H1 (cell line): Measurements from ENCODE around the gene PPP1R12C. TPM values are rescaled to one million over a fixed set of nuclear protein-coding genes. Genes with fewer than 3 reads are reported as not detected.
A peak's percentile ranks its signal among the peaks of the same experiment; 100 is the strongest.

Experiments
- CTCF ChIA-PET: fragments of 300-600 bp; sonication (Branson Sonifier 250); formaldehyde crosslinking; loops from one replicate; lab custom pipeline; 2021; ENCODE audit not compliant: partially characterized antibody; lab: Charles Lee
- POLR2A ChIA-PET: fragments of 300-600 bp; sonication (Branson Sonifier 250); formaldehyde crosslinking; loops from one replicate; lab custom pipeline; 2021; ENCODE audit warnings: inconsistent platforms; ENCODE audit not compliant: partially characterized antibody; lab: Charles Lee
- DNase-seq, 2 experiments: peaks; one replicate each; pipeline versions ENCODE4 v3.0.0 to v3.0.0-alpha.2; 2010 to 2022; ENCODE audit warnings: low spot score in 2 of 2, low read depth in 1 of 2, mixed read lengths in 1 of 2
- FAIRE-seq: peaks from 2 replicates; lab custom pipeline; 2011; peaks lifted over from hg19 to GRCh38; lab: Jason Lieb, UNC
- H2AFZ ChIP-seq: 2 replicates; pipeline ENCODE4 v1.8.1; 2012; ENCODE audit warnings: low read length, inconsistent platforms
- H2AK5ac ChIP-seq: 2 replicates; pipeline ENCODE4 v1.6.1; 2013; ENCODE audit warnings: low read depth, low read length
- H2BK120ac ChIP-seq: replicated peaks from 2 replicates; pipeline ENCODE3; 2013; ENCODE audit warnings: low read depth, low read length, inconsistent platforms
- H2BK12ac ChIP-seq: 2 replicates; pipeline ENCODE4 v1.6.1; 2013; ENCODE audit warnings: low read depth, low read length
- H2BK15ac ChIP-seq: 2 replicates; pipeline ENCODE4 v1.6.1; 2013; ENCODE audit warnings: low read length
- H2BK20ac ChIP-seq: 2 replicates; pipeline ENCODE4 v1.6.1; 2013; ENCODE audit warnings: low read length
- H2BK5ac ChIP-seq: 2 replicates; pipeline ENCODE4 v1.6.1; 2013; ENCODE audit warnings: low read depth, low read length
- H3K14ac ChIP-seq: 2 replicates; pipeline ENCODE4 v1.6.1; 2013; ENCODE audit warnings: inconsistent platforms; ENCODE audit not compliant: insufficient read length
- H3K18ac ChIP-seq: 2 replicates; pipeline ENCODE4 v1.6.1; 2013; ENCODE audit warnings: low read length; ENCODE audit errors: extremely low read depth
- H3K23ac ChIP-seq: 2 replicates; pipeline ENCODE4 v1.6.1; 2013; ENCODE audit warnings: inconsistent platforms; ENCODE audit not compliant: insufficient read length
- H3K23me2 ChIP-seq: 2 replicates; pipeline ENCODE4 v1.6.1; 2013; ENCODE audit warnings: low read depth, low read length
- H3K27ac ChIP-seq: 2 replicates; pipeline ENCODE4 v1.6.1; 2011; ENCODE audit warnings: low read depth, low read length, inconsistent platforms
- H3K27me3 ChIP-seq, 4 experiments: replicated peaks in 1 of 4; 1 replicate in 1 of 4; 2 replicates in 3 of 4; pipeline versions ENCODE4 v1.6.1 to v1.8.1; 2011 to 2013; ENCODE audit warnings: low read length in 3 of 4, mild to moderate bottlenecking in 3 of 4, inconsistent platforms in 2 of 4, mixed read lengths in 2 of 4, moderate library complexity in 1 of 4; ENCODE audit not compliant: control insufficient read depth in 3 of 4, insufficient read depth in 3 of 4; ENCODE audit errors: extremely low read depth in 1 of 4
- H3K36me3 ChIP-seq, 4 experiments: 2 replicates each; pipeline versions ENCODE4 v1.6.1 to v1.8.1; 2011 to 2013; ENCODE audit warnings: mild to moderate bottlenecking in 4 of 4, low read length in 3 of 4, moderate library complexity in 2 of 4, control low read depth in 1 of 4, inconsistent platforms in 1 of 4; ENCODE audit not compliant: insufficient read depth in 4 of 4, control insufficient read depth in 2 of 4
- H3K4ac ChIP-seq: replicated peaks from 2 replicates; pipeline ENCODE3; 2013; ENCODE audit warnings: low read length, low read depth, mixed read lengths, inconsistent platforms; ENCODE audit not compliant: insufficient read length
- H3K4me1 ChIP-seq, 4 experiments: replicated peaks in 1 of 4; 1 replicate in 1 of 4; 2 replicates in 3 of 4; pipeline versions ENCODE4 v1.6.1 to v1.8.1; 2011 to 2013; ENCODE audit warnings: low read length in 3 of 4, inconsistent platforms in 2 of 4, mixed read lengths in 1 of 4; ENCODE audit not compliant: insufficient read depth in 4 of 4, control insufficient read depth in 3 of 4
- H3K4me2 ChIP-seq, 2 experiments: 2 replicates each; pipeline versions ENCODE4 v1.6.1 to v1.8.1; 2011 to 2013; ENCODE audit warnings: low read depth in 2 of 2, low read length in 2 of 2, control low read depth in 1 of 2, inconsistent platforms in 1 of 2, mild to moderate bottlenecking in 1 of 2; ENCODE audit not compliant: insufficient read depth in 1 of 2
- H3K4me3 ChIP-seq, 4 experiments: fragments of 200-600, 300-600 bp in 1 of 4; sonication (generic), shearing (Covaris generic), sonication (Bioruptor Twin) in 1 of 4; 2 replicates each; pipeline versions ENCODE4 v1.5.1 to v1.8.1; 2011 to 2016; ENCODE audit warnings: low read length in 4 of 4, low read depth in 3 of 4, control low read depth in 2 of 4, inconsistent platforms in 2 of 4, mild to moderate bottlenecking in 2 of 4, mixed read lengths in 1 of 4, moderate library complexity in 1 of 4; ENCODE audit not compliant: insufficient read depth in 2 of 4; ENCODE audit errors: extremely low read depth in 1 of 4
- H3K56ac ChIP-seq: replicated peaks from 2 replicates; pipeline ENCODE3; 2013; ENCODE audit warnings: low read depth, mild to moderate bottlenecking, mixed read lengths, low read length, inconsistent platforms; ENCODE audit not compliant: insufficient read length
- H3K79me1 ChIP-seq: 2 replicates; pipeline ENCODE4 v1.6.1; 2013; ENCODE audit warnings: low read depth, low read length, control low read depth
- H3K79me2 ChIP-seq, 2 experiments: 2 replicates each; pipeline versions ENCODE4 v1.6.1 to v1.8.1; 2012 to 2013; ENCODE audit warnings: low read length in 2 of 2, mild to moderate bottlenecking in 2 of 2, inconsistent platforms in 1 of 2; ENCODE audit not compliant: insufficient read depth in 2 of 2, control insufficient read depth in 1 of 2
- H3K9ac ChIP-seq, 4 experiments: replicated peaks in 1 of 4; 1 replicate in 1 of 4; 2 replicates in 3 of 4; pipeline versions ENCODE4 v1.6.1 to v1.8.1; 2011 to 2013; ENCODE audit warnings: low read depth in 3 of 4, low read length in 3 of 4, control low read depth in 2 of 4, mild to moderate bottlenecking in 2 of 4, moderate library complexity in 2 of 4, inconsistent platforms in 1 of 4; ENCODE audit errors: extremely low read depth in 1 of 4
- H3K9me3 ChIP-seq, 2 experiments: 2 replicates each; pipeline versions ENCODE4 v1.6.1 to v1.8.1; 2012 to 2013; ENCODE audit warnings: mild to moderate bottlenecking in 2 of 2, moderate library complexity in 2 of 2, control low read depth in 1 of 2, inconsistent platforms in 1 of 2, low read depth in 1 of 2, low read length in 1 of 2, mixed read lengths in 1 of 2; ENCODE audit not compliant: insufficient read depth in 2 of 2
- H4K20me1 ChIP-seq, 2 experiments: replicated peaks in 1 of 2; 2 replicates each; pipeline versions ENCODE3 to v1.8.1; 2011 to 2013; ENCODE audit warnings: inconsistent platforms in 2 of 2, low read length in 2 of 2, mild to moderate bottlenecking in 1 of 2; ENCODE audit not compliant: insufficient read depth in 2 of 2, control insufficient read depth in 1 of 2
- H4K5ac ChIP-seq: 2 replicates; pipeline ENCODE4 v1.6.1; 2013; ENCODE audit warnings: low read length, low read depth, mixed read lengths, inconsistent platforms; ENCODE audit not compliant: insufficient read length
- H4K8ac ChIP-seq: 2 replicates; pipeline ENCODE4 v1.8.0; 2013; ENCODE audit warnings: mild to moderate bottlenecking, moderate library complexity, low read length, inconsistent platforms; ENCODE audit not compliant: insufficient read depth; ENCODE audit errors: extremely low read depth
- H4K91ac ChIP-seq: replicated peaks from 2 replicates; pipeline ENCODE3; 2013; ENCODE audit warnings: low read length, mixed read lengths, inconsistent platforms; ENCODE audit not compliant: insufficient read length
- CBX5 ChIP-seq: fragments of 300-800, 300-1000 bp; sonication (generic); IDR thresholded peaks from 2 replicates; pipeline ENCODE4 v1.7.1; 2016; ENCODE audit warnings: antibody characterized with exemption, low read length, low read depth
- HDAC6 ChIP-seq: IDR thresholded peaks from one replicate; pipeline ENCODE4 v1.7.1; 2012; ENCODE audit warnings: low read depth, mild to moderate bottlenecking, inconsistent platforms, low read length, moderate library complexity
- POLR2AphosphoS5 ChIP-seq: IDR thresholded peaks from 2 replicates; pipeline ENCODE4 v1.6.1; 2011; ENCODE audit warnings: low read depth, low read length
- SP2 ChIP-seq: IDR thresholded peaks from 2 replicates; pipeline ENCODE4 v1.6.1; 2012; ENCODE audit warnings: mild to moderate bottlenecking, low read length, inconsistent platforms
- TAF1 ChIP-seq: IDR thresholded peaks from 2 replicates; pipeline ENCODE4 v1.6.1; 2011; ENCODE audit warnings: mild to moderate bottlenecking, low read depth, low read length
- TBP ChIP-seq: IDR thresholded peaks from 2 replicates; pipeline ENCODE4 v1.6.1; 2011; ENCODE audit warnings: low read depth, low read length, improper control_type of control experiment
- WGBS, 2 experiments: shearing (Covaris generic) in 1 of 2; methylation state at CpG; one replicate each; pipeline versions ENCODE4 v1.1.6 to v1.1.7; 2013 to 2015; ENCODE audit warnings: low lambda C conversion rate in 2 of 2, mixed read lengths in 2 of 2, inconsistent platforms in 1 of 2, low coverage in 1 of 2, missing lambda C conversion rate in 1 of 2; ENCODE audit not compliant: insufficient replicate concordance in 2 of 2, insufficient coverage in 1 of 2, insufficient read length in 1 of 2; ENCODE audit errors: extremely low coverage in 1 of 2, missing lambda C conversion rate in 1 of 2; 5-methylcytosine and 5-hydroxymethylcytosine counted together
- polyA plus RNA-seq, 7 experiments: library from polyadenylated mRNA; depleted of rRNA in 3 of 7; stranded (reverse) in 5 of 7; unstranded in 2 of 7; fragments of >200 nt in 5 of 7; fragments of 200-250 nt in 2 of 7; gene quantifications; 1 replicate in 5 of 7; 2 replicates in 1 of 7; 4 replicates in 1 of 7; pipeline versions ENCODE4 v1.2.1 to v1.2.3, GENCODE V29; 2011 to 2013; ENCODE audit warnings: missing spikeins in 2 of 7, mixed read lengths in 2 of 7
- total RNA-seq: library from RNA; stranded (reverse); fragmentation: NEBNext Ultra II Directional; extraction: Animal tissue kit (Norgen Biotek cat#: 25700); gene quantifications from 2 replicates; pipeline ENCODE4 v1.2.1, GENCODE V29; 2021

Gene PPP1R12C
- total and polyA plus RNA-seq, 2 of the 8 experiments (the other 6 are each of a cell fraction or from before 2014, with no cell fraction given), result 31.7 to 71.5 TPM

DNA sequence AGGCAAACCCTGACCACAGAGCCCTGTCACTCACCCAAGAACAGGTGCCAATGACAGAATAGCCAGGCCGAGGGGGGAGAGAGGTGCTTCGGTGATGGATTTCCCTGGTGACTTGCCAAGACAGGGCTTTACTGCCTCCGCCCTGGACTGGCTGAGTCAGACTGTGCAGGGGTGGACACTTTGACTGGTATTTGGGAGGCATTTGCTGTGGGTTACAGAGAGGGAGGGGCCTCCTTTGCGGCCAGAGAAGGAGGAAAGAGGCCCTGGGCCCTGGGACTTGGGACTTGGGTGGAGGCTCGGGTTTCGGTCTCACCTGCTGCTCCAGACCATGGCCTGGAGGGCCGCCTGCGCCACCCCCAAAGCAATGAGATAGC lies 46.3 kb downstream of the PPP1R12C start:
- H3K4me1 ChIP-seq, result peaks cover 0 to 11% (median 6%) of the 10 kb centered on the region in 4 experiments; a peak in 6 of 7 replicates
- H3K4ac ChIP-seq, result no peak overlapping the region
- no peak overlapping the region for H3K27ac ChIP-seq
- no peak overlapping the region for H2BK12ac ChIP-seq
- H3K4me3 ChIP-seq, result no peak overlapping the region
- ChIA-PET POLR2A (interaction anchor here (5.8 to 6.2 kb wide), 2 partner anchors 10 to 16 kb away, joined by 17 to 33 read pairs; no protein-coding TSS in a partner anchor), CTCF (interaction anchor here (0.9 to 2.6 kb wide), 3 partner anchors 14 to 89 kb away, joined by 3 to 13 read pairs (median 4); no protein-coding TSS in a partner anchor)
- FAIRE-seq (no peak), DNase-seq (no peak)
- 65% methylated on average over 6 of the region's 8 CpGs; no CpG with 5 or more reads in 1 of the 2 experiments for WGBS, 2 experiments
- no peak overlapping the region for H4K91ac ChIP-seq
- no peak overlapping the region for H2AFZ ChIP-seq
- H3K18ac ChIP-seq, result no peak overlapping the region
- H3K9ac ChIP-seq, result no peak overlapping the region
- no peak overlapping the region for H2BK120ac ChIP-seq
- H3K4me2 ChIP-seq, result peak overlapping the region in 1 of 2 experiments; percentile 8; a peak in 1 of 4 replicates
- no peak overlapping the region for H2AK5ac ChIP-seq
- H3K23me2 ChIP-seq, result peaks cover 4% of the 10 kb centered on the region
- H4K8ac ChIP-seq, result no peak overlapping the region
- H2BK5ac ChIP-seq, result no peak overlapping the region
- H3K56ac ChIP-seq, result no peak overlapping the region
- no peaks in the 10 kb centered on the region for H3K79me1 ChIP-seq
- peaks cover 0 to 3% of the 10 kb centered on the region in 2 experiments for H4K20me1 ChIP-seq
- H2BK15ac ChIP-seq, result no peak overlapping the region
- H3K23ac ChIP-seq, result no peak overlapping the region
- H3K14ac ChIP-seq, result no peak overlapping the region
- no peaks in the 10 kb centered on the region for H3K79me2 ChIP-seq
- H2BK20ac ChIP-seq, result no peak overlapping the region
- no peaks in the 10 kb centered on the region for H3K9me3 ChIP-seq
- H3K27me3 ChIP-seq, result peaks cover 18 to 70% (median 52%) of the 10 kb centered on the region in 4 experiments
- no peak overlapping the region for H4K5ac ChIP-seq
- H3K36me3 ChIP-seq, result no peaks in the 10 kb centered on the region
- TF ChIP-seq TAF1 (no peak), TBP (no peak), SP2 (no peak), POLR2AphosphoS5 (no peak), HDAC6 (no peak), CBX5 (no peak)
